Muscle of leg (tissue), 11 donors: ENCODE data around the gene SLC10A7. TPM values are rescaled to one million over a fixed set of nuclear protein-coding genes. Genes with fewer than 3 reads are reported as not detected.
"Not testable (repeated sequence)": the region's sequence is repeated elsewhere in the genome, so short reads cannot be mapped to it uniquely, and the experiment has no call there.

Experiments used
- DNase-seq: peaks from one replicate; pipeline ENCODE4 v3.0.0; 2013
- H3K27ac ChIP-seq: one replicate; pipeline ENCODE4 v1.5.1; 2013; ENCODE audit warnings: mild to moderate bottlenecking, low read length, control low read depth
- H3K27me3 ChIP-seq: one replicate; pipeline ENCODE4 v1.6.1; 2013; ENCODE audit warnings: low read length; ENCODE audit not compliant: control insufficient read depth, insufficient read depth
- H3K36me3 ChIP-seq: one replicate; pipeline ENCODE4 v1.6.1; 2013; ENCODE audit warnings: low read length; ENCODE audit not compliant: control insufficient read depth, insufficient read depth
- H3K4me1 ChIP-seq: one replicate; pipeline ENCODE4 v1.6.1; 2013; ENCODE audit warnings: low read length; ENCODE audit not compliant: control insufficient read depth, insufficient read depth
- H3K4me3 ChIP-seq: one replicate; pipeline ENCODE4 v1.5.1; 2013; ENCODE audit warnings: low read length, control low read depth
- H3K9me3 ChIP-seq: replicated peaks from 2 replicates; pipeline ENCODE4 v1.6.1; 2013; ENCODE audit warnings: low read depth, low read length; ENCODE audit not compliant: control insufficient read depth
- WGBS: methylation state at CpG from one replicate; pipeline ENCODE4 v1.1.5; 2013; ENCODE audit warnings: missing lambda C conversion rate; ENCODE audit not compliant: insufficient coverage; 5-methylcytosine and 5-hydroxymethylcytosine counted together
- polyA plus RNA-seq, 8 donors: library from polyadenylated mRNA; unstranded; fragments of 120-200 nt; gene quantifications; one replicate each; pipeline versions ENCODE4 v1.2.1 to v1.2.3, GENCODE V29; 2013; ENCODE audit warnings: inconsistent platforms in 1 of 8, low replicate concordance in 1 of 8; ENCODE audit not compliant: insufficient read length in 8 of 8, insufficient read depth in 1 of 8
- total RNA-seq: library from RNA; stranded (reverse); fragments of 120-200 nt; gene quantifications from one replicate; pipeline ENCODE4 v1.2.4, GENCODE V29; 2013

SLC10A7 gene
- total and polyA plus RNA-seq, 9 donors = 5.6 to 11.0 (median 7.5) TPM

GRCh38 chr4:146379744-146380143, 142.0 kb downstream of the SLC10A7 start:
- no peak for DNase-seq
- Histone ChIP-seq H3K4me1 (no peaks in the 10 kb centered on the region), H3K27me3 (no peaks in the 10 kb centered on the region), H3K4me3 (no peak overlapping the region), H3K27ac (no peak overlapping the region), H3K9me3 (peaks cover 3% of the 10 kb centered on the region), H3K36me3 (no peaks in the 10 kb centered on the region)
- WGBS = no CpG with 5 or more reads among the region's 2 CpGs

- no peaks in the 10 kb centered on the region for H3K36me3 ChIP-seq
- no peak overlapping the region for H3K27ac ChIP-seq
- H3K27me3 ChIP-seq = no peaks in the 10 kb centered on the region
- no CpG with 5 or more reads among the region's 1 CpG for WGBS
- no peak overlapping the region for H3K4me3 ChIP-seq
- no peaks in the 10 kb centered on the region for H3K4me1 ChIP-seq
- peaks cover 3% of the 10 kb centered on the region for H3K9me3 ChIP-seq
- DNase-seq = no peak
Observed at GRCh38 chr4:146371812-146372211, 149.9 kb downstream of the SLC10A7 start.

- DNase-seq = no peak
- Histone ChIP-seq H3K4me1 (no peaks in the 10 kb centered on the region), H3K36me3 (no peaks in the 10 kb centered on the region), H3K9me3 (no peaks in the 10 kb centered on the region), H3K27me3 (no peaks in the 10 kb centered on the region), H3K27ac (no peak overlapping the region), H3K4me3 (no peak overlapping the region)
- no CpG with 5 or more reads among the region's 2 CpGs for WGBS
Observed at GRCh38 chr4:146370841-146371240, 150.9 kb downstream of the SLC10A7 start.

GRCh38 chr4:146369446-146369845, 152.3 kb downstream of the SLC10A7 start:
- DNase-seq = no peak
- no CpG with 5 or more reads among the region's 3 CpGs for WGBS
- no peaks in the 10 kb centered on the region for H3K36me3 ChIP-seq
- H3K9me3 ChIP-seq = no peaks in the 10 kb centered on the region
- no peaks in the 10 kb centered on the region for H3K27me3 ChIP-seq
- no peaks in the 10 kb centered on the region for H3K4me1 ChIP-seq
- no peak overlapping the region for H3K27ac ChIP-seq
- no peak overlapping the region for H3K4me3 ChIP-seq

- Histone ChIP-seq H3K27ac (no peak overlapping the region), H3K4me1 (no peaks in the 10 kb centered on the region)
Observed at GRCh38 chr4:146368209-146368608, 153.5 kb downstream of the SLC10A7 start.

GRCh38 chr4:146367347-146367746, 154.4 kb downstream of the SLC10A7 start:
- Histone ChIP-seq H3K4me3 (no peak overlapping the region), H3K4me1 (no peaks in the 10 kb centered on the region), H3K27ac (no peak overlapping the region), H3K9me3 (no peaks in the 10 kb centered on the region), H3K27me3 (no peaks in the 10 kb centered on the region), H3K36me3 (no peaks in the 10 kb centered on the region)
- WGBS = no CpG with 5 or more reads among the region's 1 CpG
- DNase-seq = peak; percentile 32

More at GRCh38 chr4:146368209-146368608, 153.5 kb downstream of the SLC10A7 start:
- Histone ChIP-seq H3K4me3 (no peak overlapping the region), H3K9me3 (no peaks in the 10 kb centered on the region), H3K36me3 (no peaks in the 10 kb centered on the region), H3K27me3 (no peaks in the 10 kb centered on the region)
- DNase-seq = peak; percentile 28
- no CpG with 5 or more reads among the region's 2 CpGs for WGBS

GRCh38 chr4:146359771-146360170, 162.0 kb downstream of the SLC10A7 start:
- H3K4me1 ChIP-seq = no peaks in the 10 kb centered on the region
- no peak for DNase-seq
- no peaks in the 10 kb centered on the region for H3K36me3 ChIP-seq

GRCh38 chr4:146350114-146350513, 171.6 kb downstream of the SLC10A7 start:
- not testable (repeated sequence) for H3K36me3 ChIP-seq, H3K27ac ChIP-seq, H3K27me3 ChIP-seq, DNase-seq, H3K4me3 ChIP-seq, H3K9me3 ChIP-seq, H3K4me1 ChIP-seq
- no CpG with 5 or more reads among the region's 26 CpGs for WGBS

More at GRCh38 chr4:146359771-146360170, 162.0 kb downstream of the SLC10A7 start:
- H3K9me3 ChIP-seq = no peaks in the 10 kb centered on the region
- no peak overlapping the region for H3K4me3 ChIP-seq
- no peaks in the 10 kb centered on the region for H3K27me3 ChIP-seq
- H3K27ac ChIP-seq = no peak overlapping the region

- H3K4me1 ChIP-seq = no peaks in the 10 kb centered on the region
- H3K27me3 ChIP-seq = no peaks in the 10 kb centered on the region
- no peak for DNase-seq
- H3K4me3 ChIP-seq = no peak overlapping the region
- no peaks in the 10 kb centered on the region for H3K36me3 ChIP-seq
- H3K27ac ChIP-seq = no peak overlapping the region
- H3K9me3 ChIP-seq = no peaks in the 10 kb centered on the region
Observed at GRCh38 chr4:146349306-146349705, 172.4 kb downstream of the SLC10A7 start.

- H3K27ac ChIP-seq = no peak overlapping the region
- WGBS = no CpG with 5 or more reads among the region's 2 CpGs
- no peak for DNase-seq
- no peak overlapping the region for H3K4me3 ChIP-seq
- no peaks in the 10 kb centered on the region for H3K4me1 ChIP-seq
- H3K27me3 ChIP-seq = no peaks in the 10 kb centered on the region
- no peaks in the 10 kb centered on the region for H3K9me3 ChIP-seq
- no peaks in the 10 kb centered on the region for H3K36me3 ChIP-seq
Observed at GRCh38 chr4:146347822-146348221, 173.9 kb downstream of the SLC10A7 start.

- WGBS = no CpG with 5 or more reads among the region's 1 CpG
Observed at GRCh38 chr4:146346276-146346675, 175.5 kb downstream of the SLC10A7 start.

More at GRCh38 chr4:146346276-146346675, 175.5 kb downstream of the SLC10A7 start:
- H3K4me1 ChIP-seq = no peaks in the 10 kb centered on the region
- DNase-seq = no peak
- H3K27me3 ChIP-seq = no peaks in the 10 kb centered on the region
- no peaks in the 10 kb centered on the region for H3K9me3 ChIP-seq
- H3K27ac ChIP-seq = no peak overlapping the region
- H3K4me3 ChIP-seq = no peak overlapping the region
- no peaks in the 10 kb centered on the region for H3K36me3 ChIP-seq
